ENCODE data around the gene MACROD2. TPM values are rescaled to one million over a fixed set of nuclear protein-coding genes. Genes with fewer than 3 reads are reported as not detected.

The MACROD2 gene
- total and polyA plus RNA-seq, 4 donors, result 13.0 to 67.1 (median 20.7) TPM

DNA sequence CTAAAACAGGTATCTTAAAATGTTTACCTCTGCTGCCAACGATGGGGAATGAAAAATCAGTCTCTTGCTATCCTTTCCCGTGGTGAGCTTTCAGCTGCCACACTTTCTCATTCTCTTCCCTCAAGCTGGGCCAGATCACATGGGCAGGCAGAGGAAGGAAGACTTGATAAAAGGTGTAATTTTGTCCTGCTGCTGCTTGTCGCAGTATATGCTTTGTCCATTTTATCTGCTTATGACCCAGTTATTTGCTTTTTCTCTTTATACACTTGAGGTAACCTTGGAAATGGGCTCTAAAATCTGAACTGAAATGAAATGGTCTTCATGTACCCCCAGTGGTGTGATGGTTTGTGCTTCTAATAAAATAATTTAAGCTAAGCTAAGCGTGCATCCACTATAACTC lies 1038.0 kb downstream of the MACROD2 start:
- Histone ChIP-seq H3K4me1 (ENCODE audit: control insufficient read depth in 5 of 5, insufficient read depth in 5 of 5, low read length in 5 of 5) (peaks cover 0 to 1% (median 0%) of the 10 kb centered on the region in 5 donors), H3K27me3 (ENCODE audit: control insufficient read depth in 3 of 3, insufficient read depth in 3 of 3, low read length in 2 of 3) (peaks cover 0 to 11% (median 9%) of the 10 kb centered on the region in 3 donors), H3K27ac (ENCODE audit: low read depth in 1 of 2, low read length in 1 of 2) (no peak overlapping the region), H3K9me3 (ENCODE audit: control insufficient read depth in 4 of 4, insufficient read depth in 3 of 4, low read length in 3 of 4) (peaks cover 0 to 12% (median 0%) of the 10 kb centered on the region in 4 donors), H3K36me3 (ENCODE audit: control insufficient read depth in 4 of 4, insufficient read depth in 4 of 4, low read length in 4 of 4) (no peaks in the 10 kb centered on the region), H3K4me3 (no peak overlapping the region), H3K9ac (ENCODE audit: insufficient read depth in 1 of 2, low read length in 2 of 2) (no peak overlapping the region)
- DNase-seq (no peak), ATAC-seq (ENCODE audit: insufficient read depth, low FRiP score) (no peak)
- 66 to 67% methylated on average over 4 of the region's 4 CpGs for WGBS, 2 donors
- TF ChIP-seq, protein P1, sequence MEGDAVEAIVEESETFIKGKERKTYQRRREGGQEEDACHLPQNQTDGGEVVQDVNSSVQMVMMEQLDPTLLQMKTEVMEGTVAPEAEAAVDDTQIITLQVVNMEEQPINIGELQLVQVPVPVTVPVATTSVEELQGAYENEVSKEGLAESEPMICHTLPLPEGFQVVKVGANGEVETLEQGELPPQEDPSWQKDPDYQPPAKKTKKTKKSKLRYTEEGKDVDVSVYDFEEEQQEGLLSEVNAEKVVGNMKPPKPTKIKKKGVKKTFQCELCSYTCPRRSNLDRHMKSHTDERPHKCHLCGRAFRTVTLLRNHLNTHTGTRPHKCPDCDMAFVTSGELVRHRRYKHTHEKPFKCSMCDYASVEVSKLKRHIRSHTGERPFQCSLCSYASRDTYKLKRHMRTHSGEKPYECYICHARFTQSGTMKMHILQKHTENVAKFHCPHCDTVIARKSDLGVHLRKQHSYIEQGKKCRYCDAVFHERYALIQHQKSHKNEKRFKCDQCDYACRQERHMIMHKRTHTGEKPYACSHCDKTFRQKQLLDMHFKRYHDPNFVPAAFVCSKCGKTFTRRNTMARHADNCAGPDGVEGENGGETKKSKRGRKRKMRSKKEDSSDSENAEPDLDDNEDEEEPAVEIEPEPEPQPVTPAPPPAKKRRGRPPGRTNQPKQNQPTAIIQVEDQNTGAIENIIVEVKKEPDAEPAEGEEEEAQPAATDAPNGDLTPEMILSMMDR (IDR thresholded peaks at IDR 0.05; ENCODE audit: control extremely low read depth, extremely low read depth), result no peak

DNA sequence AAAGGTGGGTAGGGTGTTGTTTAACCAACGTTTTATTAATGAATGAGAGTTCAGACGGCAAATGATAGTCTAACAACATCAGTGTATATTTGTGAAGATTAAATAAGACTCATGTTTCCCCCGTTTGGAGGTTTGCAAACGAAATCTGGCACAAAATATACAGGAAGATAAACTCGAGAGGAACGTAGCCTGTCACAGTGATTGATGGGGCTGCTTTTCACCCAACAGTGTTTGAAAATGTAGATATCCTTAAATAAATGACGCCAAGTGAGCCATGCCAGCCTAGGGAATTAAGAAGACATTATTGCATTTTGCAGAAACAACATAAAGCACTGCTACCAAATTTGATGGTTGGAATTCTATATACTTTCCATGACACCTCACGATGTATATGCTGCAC lies 1038.6 kb downstream of the MACROD2 start:
- Histone ChIP-seq H3K36me3 (ENCODE audit: control insufficient read depth in 4 of 4, insufficient read depth in 4 of 4, low read length in 4 of 4) (no peaks in the 10 kb centered on the region), H3K27me3 (ENCODE audit: control insufficient read depth in 3 of 3, insufficient read depth in 3 of 3, low read length in 2 of 3) (peaks cover 0 to 11% (median 9%) of the 10 kb centered on the region in 3 donors), H3K4me3 (no peak overlapping the region), H3K4me1 (ENCODE audit: control insufficient read depth in 5 of 5, insufficient read depth in 5 of 5, low read length in 5 of 5) (peaks cover 0 to 2% (median 0%) of the 10 kb centered on the region in 5 donors), H3K9ac (ENCODE audit: insufficient read depth in 1 of 2, low read length in 2 of 2) (no peak overlapping the region), H3K9me3 (ENCODE audit: control insufficient read depth in 4 of 4, insufficient read depth in 3 of 4, low read length in 3 of 4) (peaks cover 0 to 11% (median 0%) of the 10 kb centered on the region in 4 donors), H3K27ac (ENCODE audit: low read depth in 1 of 2, low read length in 1 of 2) (no peak overlapping the region)
- DNase-seq, result no peak
- 34 to 38% methylated on average over 8 of the region's 8 CpGs for WGBS, 2 donors
- TF ChIP-seq, protein P1 (IDR thresholded peaks at IDR 0.05; ENCODE audit: control extremely low read depth, extremely low read depth), result no peak
- no peak for ATAC-seq (ENCODE audit: insufficient read depth, low FRiP score)

DNA sequence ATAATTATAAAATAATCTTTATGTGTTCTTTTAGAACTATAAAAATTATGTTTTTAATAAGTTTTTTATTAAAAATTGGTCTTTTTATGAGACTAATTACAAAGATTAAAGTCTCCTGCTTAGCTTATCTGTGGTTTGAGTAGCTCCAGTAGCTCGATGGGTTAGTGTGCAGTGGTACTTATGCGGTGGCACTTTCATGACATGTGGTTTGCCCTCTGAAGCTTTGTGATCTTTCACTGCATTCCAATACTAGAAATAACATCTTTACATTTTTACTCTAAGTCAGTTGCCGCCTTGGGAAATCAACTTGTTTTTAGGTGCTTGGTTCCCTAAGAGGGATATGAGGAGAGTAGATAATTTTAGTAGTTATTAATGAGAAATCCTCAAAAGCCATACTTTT lies 1041.6 kb downstream of the MACROD2 start:
- no peak overlapping the region for H3K9ac ChIP-seq (ENCODE audit: insufficient read depth in 1 of 2, low read length in 2 of 2)
- H3K36me3 ChIP-seq (ENCODE audit: control insufficient read depth in 4 of 4, insufficient read depth in 4 of 4, low read length in 4 of 4), result no peaks in the 10 kb centered on the region
- H3K9me3 ChIP-seq (ENCODE audit: control insufficient read depth in 4 of 4, insufficient read depth in 3 of 4, low read length in 3 of 4), result no peaks in the 10 kb centered on the region
- H3K27ac ChIP-seq (ENCODE audit: low read depth in 1 of 2, low read length in 1 of 2), result no peak overlapping the region
- ATAC-seq (ENCODE audit: insufficient read depth, low FRiP score) (no peak), DNase-seq (no peak)
- H3K27me3 ChIP-seq (ENCODE audit: control insufficient read depth in 3 of 3, insufficient read depth in 3 of 3, low read length in 2 of 3), result peaks cover 0 to 22% (median 9%) of the 10 kb centered on the region in 3 donors
- TF ChIP-seq, protein P1 (IDR thresholded peaks at IDR 0.05; ENCODE audit: control extremely low read depth, extremely low read depth), result no peak
- H3K4me1 ChIP-seq (ENCODE audit: control insufficient read depth in 5 of 5, insufficient read depth in 5 of 5, low read length in 5 of 5), result peaks cover 0 to 2% (median 0%) of the 10 kb centered on the region in 5 donors
- H3K4me3 ChIP-seq, result no peak overlapping the region
- WGBS, 2 donors, result 67 to 80% methylated on average over 3 of the region's 3 CpGs

Measured in lung (tissue), 12 donors.